GM23248 (cell line): ENCODE results near the gene DUSP7. TPM values are rescaled to one million over a fixed set of nuclear protein-coding genes. Genes with fewer than 3 reads are reported as not detected.
A peak's percentile ranks its signal among the peaks of the same experiment; 100 is the strongest.

Source experiments
- DNase-seq: peaks from one replicate; pipeline ENCODE4 v3.0.0-alpha.2; 2015
- H2AFZ ChIP-seq: fragments of 200-600 bp; sonication (generic); 2 replicates; pipeline ENCODE4 v1.6.1; 2016; ENCODE audit warnings: antibody characterized with exemption
- H3F3A ChIP-seq: fragments of 200-600 bp; sonication (generic); 2 replicates; pipeline ENCODE4 v1.6.1; 2016; ENCODE audit warnings: mild to moderate bottlenecking, antibody characterized with exemption, mixed run types; ENCODE audit not compliant: insufficient read depth
- H3K27ac ChIP-seq: fragments of 200-600 bp; sonication (generic); 2 replicates; pipeline ENCODE4 v1.5.1; 2016; ENCODE audit warnings: mild to moderate bottlenecking
- H3K27me3 ChIP-seq: fragments of 200-600 bp; sonication (generic); replicated peaks from 2 replicates; pipeline ENCODE4 v1.6.1; 2016; ENCODE audit warnings: mild to moderate bottlenecking; ENCODE audit not compliant: insufficient read depth
- H3K36me3 ChIP-seq: fragments of 200-600 bp; sonication (generic); 2 replicates; pipeline ENCODE4 v1.6.1; 2016; ENCODE audit warnings: low read depth, mild to moderate bottlenecking
- H3K4me1 ChIP-seq: fragments of 200-600 bp; sonication (generic); 2 replicates; pipeline ENCODE4 v1.6.1; 2016; ENCODE audit warnings: mild to moderate bottlenecking; ENCODE audit not compliant: insufficient read depth
- H3K4me2 ChIP-seq: fragments of 200-600 bp; sonication (generic); one replicate; pipeline ENCODE4 v1.6.1; 2016; ENCODE audit warnings: mild to moderate bottlenecking; ENCODE audit not compliant: unreplicated experiment
- H3K4me3 ChIP-seq: fragments of 200-600 bp; sonication (generic); 2 replicates; pipeline ENCODE4 v1.5.1; 2016; ENCODE audit warnings: mild to moderate bottlenecking
- H3K79me2 ChIP-seq: fragments of 200-600 bp; sonication (generic); 2 replicates; pipeline ENCODE4 v1.6.1; 2016; ENCODE audit warnings: mild to moderate bottlenecking; ENCODE audit not compliant: insufficient read depth
- H3K9ac ChIP-seq: fragments of 200-600 bp; sonication (generic); 2 replicates; pipeline ENCODE4 v1.6.1; 2016; ENCODE audit warnings: mild to moderate bottlenecking
- H3K9me2 ChIP-seq: fragments of 200-600 bp; sonication (generic); 2 replicates; pipeline ENCODE4 v1.6.1; 2016; ENCODE audit warnings: mixed run types, mild to moderate bottlenecking, moderate library complexity; ENCODE audit not compliant: insufficient read depth
- H3K9me3 ChIP-seq: fragments of 200-600 bp; sonication (generic); one replicate; pipeline ENCODE4 v1.6.1; 2017; ENCODE audit warnings: low read depth
- H4K20me1 ChIP-seq: fragments of 200-600 bp; sonication (generic); 2 replicates; pipeline ENCODE4 v1.6.0; 2016; ENCODE audit not compliant: insufficient read depth
- EZH2 ChIP-seq: fragments of 200-600 bp; sonication (generic); IDR thresholded peaks from 2 replicates; pipeline ENCODE4 v1.6.1; 2018; ENCODE audit warnings: antibody characterized with exemption, mild to moderate bottlenecking; ENCODE audit not compliant: insufficient read depth, poor library complexity, severe bottlenecking
- EZH2phosphoT487 ChIP-seq: fragments of 200-600 bp; sonication (generic); IDR thresholded peaks from 2 replicates; pipeline ENCODE4 v1.6.1; 2018; ENCODE audit warnings: antibody characterized with exemption, moderate library complexity, mild to moderate bottlenecking, low read depth; ENCODE audit not compliant: insufficient read depth
- WGBS, 2 experiments: methylation state at CpG; one replicate each; pipeline ENCODE4 v1.1.6; 2015 to 2017; ENCODE audit warnings: low lambda C conversion rate in 2 of 2, low coverage in 1 of 2; ENCODE audit errors: missing lambda C conversion rate in 2 of 2; 5-methylcytosine and 5-hydroxymethylcytosine counted together
- in situ Hi-C: fragments of 300-500 bp; cut with MboI; formaldehyde crosslinking; loops from 2 replicates; pipeline ENCODE4 v1.15.0; 2020
- polyA plus RNA-seq: library from polyadenylated mRNA; unstranded; fragments of >200 nt; fragmentation: Nextera tagmentation; extraction: Ambion mirVana; gene quantifications from 2 replicates; pipeline ENCODE4 v1.2.1, GENCODE V29; 2016
- total RNA-seq: library from RNA; depleted of rRNA; stranded (reverse); fragments of >200 nt; shearing (Covaris generic); gene quantifications from 2 replicates; pipeline ENCODE4 v1.2.3, GENCODE V29; 2014

DUSP7 gene
- total and polyA plus RNA-seq, 2 experiments from 2014 or later: 5.8 to 17.7 TPM

DNA sequence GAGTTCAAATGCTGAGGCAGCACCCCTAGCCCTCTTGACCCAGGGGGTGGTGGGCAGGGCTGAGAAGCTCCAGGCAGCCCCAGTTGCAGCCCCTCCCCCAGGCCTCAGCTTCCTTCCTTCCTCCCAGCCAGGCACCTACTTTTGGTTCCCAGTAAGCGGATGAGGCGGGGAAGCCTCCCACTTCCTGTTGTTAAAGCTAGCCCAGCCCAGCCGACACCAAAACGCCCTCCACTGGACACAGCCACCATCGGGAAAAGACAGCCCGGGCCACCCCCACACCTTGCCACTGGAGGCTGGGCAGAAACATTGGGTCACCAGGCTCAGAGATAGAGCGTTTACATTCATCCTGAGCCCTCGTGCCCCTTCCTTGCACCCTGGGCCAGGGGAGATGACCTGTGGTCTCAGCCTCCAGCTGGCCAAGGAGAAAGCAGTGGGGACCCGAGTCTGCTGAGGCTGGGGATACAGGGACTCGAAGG lies 3.5 kb downstream of the DUSP7 start:
- in situ Hi-C loops: no loop called here
- Histone ChIP-seq H3K27me3 (no peaks in the 10 kb centered on the region), H3K4me1 (peaks cover 27% of the 10 kb centered on the region), H3K79me2 (peaks cover 66% of the 10 kb centered on the region), H3K4me2 (peak overlapping the region; percentile 96), H3K9me2 (no peaks in the 10 kb centered on the region), H3K36me3 (peaks cover 14% of the 10 kb centered on the region; the same call in 1 of the 2 replicates), H3K9me3 (no peaks in the 10 kb centered on the region), H2AFZ (peak overlapping the region; percentile 43; the same call in 1 of the 2 replicates), H3K27ac (peak overlapping the region; percentile 91), H3K4me3 (peak overlapping the region; percentile 62), H3K9ac (peak overlapping the region; percentile 95), H3F3A (peaks cover 23% of the 10 kb centered on the region), H4K20me1 (no peaks in the 10 kb centered on the region)
- TF ChIP-seq EZH2: no peak
- DNase-seq: peak; percentile 91
- 8 to 9% methylated on average over 10 of the region's 10 CpGs for WGBS, 2 experiments

DNA sequence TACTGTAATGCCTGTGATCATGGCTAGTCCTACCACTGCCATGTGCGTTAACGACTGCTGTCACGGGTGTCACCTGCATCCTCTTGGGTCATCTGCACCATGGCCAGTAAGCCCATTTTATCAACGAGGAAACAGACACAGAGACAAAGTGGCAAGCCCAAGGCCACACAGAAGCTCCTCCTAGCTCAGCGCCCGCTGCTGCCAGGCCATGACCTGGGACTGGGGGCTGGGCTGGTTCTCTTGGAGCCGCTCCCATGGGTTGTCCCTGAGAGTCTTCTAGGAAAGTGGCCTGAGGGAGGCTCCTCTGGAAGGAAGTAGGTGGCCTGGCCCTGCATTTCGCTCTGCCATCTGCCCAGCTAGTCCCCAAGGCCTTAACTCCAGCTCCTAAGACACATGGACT lies 4.9 kb downstream of the DUSP7 start:
- Histone ChIP-seq H4K20me1 (no peaks in the 10 kb centered on the region), H3K4me3 (no peak overlapping the region), H3K36me3 (peaks cover 14% of the 10 kb centered on the region; the same call in 1 of the 2 replicates), H3K4me2 (no peak overlapping the region), H3K9me3 (no peaks in the 10 kb centered on the region), H3F3A (peaks cover 27% of the 10 kb centered on the region), H2AFZ (no peak overlapping the region), H3K9me2 (no peaks in the 10 kb centered on the region), H3K79me2 (peaks cover 62% of the 10 kb centered on the region), H3K9ac (no peak overlapping the region), H3K4me1 (peaks cover 40% of the 10 kb centered on the region), H3K27ac (peak overlapping the region; percentile 91; the same call in 1 of the 2 replicates), H3K27me3 (no peaks in the 10 kb centered on the region)
- in situ Hi-C loops: no loop called here
- DNase-seq: no peak
- TF ChIP-seq EZH2phosphoT487 (no peak), EZH2 (no peak)
- WGBS, 2 experiments: 83 to 85% methylated on average over 8 of the region's 8 CpGs

DNA sequence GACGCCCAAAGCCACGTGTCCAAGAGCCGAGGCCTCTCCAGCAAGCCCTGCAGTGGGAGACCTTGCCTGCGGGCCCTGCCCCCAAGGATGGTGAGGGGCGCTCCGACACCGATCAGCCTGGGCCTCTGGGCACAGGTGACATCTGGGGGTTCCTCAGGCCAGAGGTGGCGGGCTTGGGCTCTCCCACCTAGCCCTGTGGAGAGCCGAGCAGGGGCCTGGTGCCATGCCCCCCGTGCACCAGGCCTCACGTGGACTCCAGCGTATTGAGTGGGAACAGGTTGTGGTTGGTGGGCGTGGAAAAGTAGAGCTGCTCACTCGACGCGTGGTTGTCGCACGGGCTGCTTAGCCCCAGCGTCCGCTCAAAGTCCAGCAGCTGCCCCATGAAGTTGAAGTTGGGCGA lies 5.8 kb downstream of the DUSP7 start:
- H3K4me2 ChIP-seq: no peak overlapping the region
- in situ Hi-C loops: no loop called here
- H3K4me3 ChIP-seq: no peak overlapping the region
- TF ChIP-seq EZH2phosphoT487 (no peak), EZH2 (no peak)
- DNase-seq: no peak
- peaks cover 58% of the 10 kb centered on the region for H3K79me2 ChIP-seq
- H3F3A ChIP-seq: peaks cover 34% of the 10 kb centered on the region
- peaks cover 14% of the 10 kb centered on the region; the same call in 1 of the 2 replicates for H3K36me3 ChIP-seq
- no peaks in the 10 kb centered on the region for H3K9me2 ChIP-seq
- no peak overlapping the region for H3K27ac ChIP-seq
- H3K4me1 ChIP-seq: peaks cover 48% of the 10 kb centered on the region
- H3K9me3 ChIP-seq: no peaks in the 10 kb centered on the region
- WGBS, 2 experiments: 85 to 86% methylated on average over 21 of the region's 21 CpGs
- H3K27me3 ChIP-seq: no peaks in the 10 kb centered on the region
- H3K9ac ChIP-seq: no peak overlapping the region
- no peak overlapping the region for H2AFZ ChIP-seq
- H4K20me1 ChIP-seq: no peaks in the 10 kb centered on the region

DNA sequence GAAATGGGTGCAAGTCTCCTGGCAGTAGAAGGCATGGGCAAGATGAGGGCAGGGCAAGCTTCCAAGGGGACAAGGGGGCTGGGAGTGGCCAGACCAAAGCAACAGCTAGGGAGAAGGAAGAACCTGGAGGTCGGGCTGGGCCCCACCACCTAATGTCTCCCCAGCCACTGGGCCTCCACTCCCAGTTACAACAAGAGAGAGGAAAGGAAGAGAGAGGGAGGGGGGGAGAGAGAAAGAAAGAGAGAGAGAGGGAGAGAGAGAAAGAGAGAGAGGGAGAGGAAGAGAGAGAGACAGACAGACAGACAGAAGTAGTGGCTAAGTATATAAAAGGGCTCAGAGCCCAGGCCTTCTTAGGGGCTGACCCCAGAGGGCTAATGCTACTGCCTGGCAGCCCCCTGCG lies 6.9 kb downstream of the DUSP7 start:
- TF ChIP-seq EZH2phosphoT487: no peak
- no peak for TF ChIP-seq EZH2
- H3K27me3 ChIP-seq: no peaks in the 10 kb centered on the region
- no peak overlapping the region for H3K4me3 ChIP-seq
- no peak overlapping the region for H3K27ac ChIP-seq
- peak overlapping the region; percentile 10; the same call in 1 of the 2 replicates for H3K9ac ChIP-seq
- in situ Hi-C loops: no loop called here
- 75 to 78% methylated on average over 2 of the region's 2 CpGs for WGBS, 2 experiments
- H4K20me1 ChIP-seq: no peaks in the 10 kb centered on the region
- no peaks in the 10 kb centered on the region for H3K9me2 ChIP-seq
- H3K36me3 ChIP-seq: peaks cover 14% of the 10 kb centered on the region; the same call in 1 of the 2 replicates
- H2AFZ ChIP-seq: no peak overlapping the region
- peaks cover 48% of the 10 kb centered on the region for H3K79me2 ChIP-seq
- H3F3A ChIP-seq: peaks cover 34% of the 10 kb centered on the region
- H3K4me2 ChIP-seq: no peak overlapping the region
- no peaks in the 10 kb centered on the region for H3K9me3 ChIP-seq
- H3K4me1 ChIP-seq: peaks cover 53% of the 10 kb centered on the region
- DNase-seq: no peak
